Right kidney (tissue), 1 donor: ENCODE data around the gene KRTAP10-2.
"Not testable (repeated sequence)": the region's sequence is repeated elsewhere in the genome, so short reads cannot be mapped to it uniquely, and the experiment has no call there.

Experiments used
- DNase-seq: peaks from one replicate; pipeline ENCODE4 v3.0.0-alpha.2; 2016

The KRTAP10-2 gene

GRCh38 chr21:44513389-44514217 is 37.7 kb downstream of the KRTAP10-2 start:
- DNase-seq: no peak

- DNase-seq: no peak
These were observed 38.6 kb downstream of the KRTAP10-2 start for GRCh38 chr21:44512496-44513388.

- DNase-seq: no peak
These were observed 39.4 kb downstream of the KRTAP10-2 start for GRCh38 chr21:44511938-44512275.

GRCh38 chr21:44511219-44511937 is 39.9 kb downstream of the KRTAP10-2 start:
- DNase-seq: no peak

GRCh38 chr21:44510508-44511218 is 40.6 kb downstream of the KRTAP10-2 start:
- DNase-seq: peak; percentile 66

- no peak for DNase-seq
These were observed 41.2 kb downstream of the KRTAP10-2 start for GRCh38 chr21:44510109-44510507.

- no peak for DNase-seq
These were observed 41.8 kb downstream of the KRTAP10-2 start for GRCh38 chr21:44509539-44509938.

- DNase-seq: no peak
These were observed 42.4 kb downstream of the KRTAP10-2 start for GRCh38 chr21:44508711-44509445.

- no peak for DNase-seq
These were observed 42.9 kb downstream of the KRTAP10-2 start for GRCh38 chr21:44508426-44508710.

GRCh38 chr21:44507673-44508425 is 43.5 kb downstream of the KRTAP10-2 start:
- no peak for DNase-seq

- no peak for DNase-seq
These were observed 44.7 kb downstream of the KRTAP10-2 start for GRCh38 chr21:44506279-44507255.

- no peak for DNase-seq
These were observed 45.5 kb downstream of the KRTAP10-2 start for GRCh38 chr21:44505673-44506278.

- DNase-seq: no peak
These were observed 47.4 kb downstream of the KRTAP10-2 start for GRCh38 chr21:44503901-44504399.

- DNase-seq: not testable (repeated sequence)
These were observed 48.1 kb downstream of the KRTAP10-2 start for GRCh38 chr21:44503006-44503889.

- DNase-seq: no peak
These were observed 48.9 kb downstream of the KRTAP10-2 start for GRCh38 chr21:44502171-44502958.
